COR-L47 (cell line): ENCODE results near the gene MDK.

Source experiments
- DNase-seq: peaks from one replicate; lab custom pipeline; 2025; lab: John Stamatoyannopoulos, UW

Gene MDK

DNA sequence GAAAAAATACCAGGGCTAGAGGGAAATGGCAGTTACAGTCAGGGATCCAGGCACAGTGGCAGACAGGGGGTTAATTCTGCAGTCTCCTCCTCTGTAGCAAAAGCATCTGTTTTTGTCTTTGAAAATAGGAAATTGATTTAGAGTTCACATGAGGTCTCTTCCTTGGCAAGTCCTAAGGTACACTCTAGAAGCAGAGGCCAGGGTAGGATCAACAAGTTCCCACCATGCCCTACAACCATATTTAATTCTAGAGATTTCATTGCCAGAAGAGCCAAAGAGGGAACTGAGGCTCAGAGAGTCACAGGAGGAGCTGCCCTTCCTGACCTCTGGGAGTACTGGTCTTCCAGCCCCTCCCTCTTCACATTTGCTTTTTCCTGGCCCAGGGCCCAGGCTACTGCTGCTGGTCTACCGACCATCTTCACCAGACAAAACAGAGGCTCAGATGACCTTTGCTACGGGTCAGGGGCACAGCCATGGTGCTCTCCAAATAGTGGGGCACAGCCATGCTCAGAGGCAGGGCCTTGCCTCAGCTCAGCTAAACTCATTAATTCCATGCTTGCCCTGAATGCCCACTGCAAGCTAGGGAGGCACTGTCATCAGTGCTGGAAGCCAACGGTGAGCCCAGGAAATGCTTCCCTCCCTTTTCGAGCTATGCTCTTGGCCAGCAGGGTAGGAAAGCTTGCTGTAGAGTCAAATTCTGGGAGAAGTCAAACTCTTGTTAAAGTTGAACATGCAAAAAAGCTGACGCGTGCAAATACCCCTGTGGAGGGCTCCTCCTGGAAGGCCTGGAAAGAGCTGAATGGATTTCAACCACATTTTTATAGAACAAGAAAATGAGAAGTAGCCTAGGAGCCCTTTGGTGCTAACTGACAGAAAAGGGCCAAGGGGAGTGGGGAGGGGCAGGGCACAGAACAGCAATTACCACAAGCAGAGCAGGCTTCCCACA is 21.8 kb downstream of the MDK start:
- no peak for DNase-seq

GRCh38 chr11:46404476-46405017 is 23.1 kb downstream of the MDK start:
- no peak for DNase-seq

DNA sequence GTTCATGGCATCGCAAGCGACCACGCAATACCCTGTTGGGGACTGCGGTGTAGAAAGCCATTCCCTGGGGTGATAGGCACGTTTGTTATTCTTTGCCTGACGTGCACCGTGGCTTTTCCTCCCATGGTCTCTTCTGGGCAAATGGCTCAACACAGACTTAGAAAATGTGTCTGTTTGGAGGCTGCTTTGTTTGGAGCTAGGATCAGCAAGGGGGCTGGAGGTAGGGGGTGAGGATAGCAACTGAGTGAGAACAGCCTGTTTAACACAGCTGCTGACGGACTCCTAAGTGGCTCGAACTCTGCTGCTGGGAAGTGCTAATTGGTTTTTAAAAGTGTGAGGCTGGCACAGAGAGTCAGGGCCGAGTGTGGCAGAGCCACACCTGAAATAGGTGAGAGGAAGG is 26.2 kb downstream of the MDK start:
- no peak for DNase-seq

DNA sequence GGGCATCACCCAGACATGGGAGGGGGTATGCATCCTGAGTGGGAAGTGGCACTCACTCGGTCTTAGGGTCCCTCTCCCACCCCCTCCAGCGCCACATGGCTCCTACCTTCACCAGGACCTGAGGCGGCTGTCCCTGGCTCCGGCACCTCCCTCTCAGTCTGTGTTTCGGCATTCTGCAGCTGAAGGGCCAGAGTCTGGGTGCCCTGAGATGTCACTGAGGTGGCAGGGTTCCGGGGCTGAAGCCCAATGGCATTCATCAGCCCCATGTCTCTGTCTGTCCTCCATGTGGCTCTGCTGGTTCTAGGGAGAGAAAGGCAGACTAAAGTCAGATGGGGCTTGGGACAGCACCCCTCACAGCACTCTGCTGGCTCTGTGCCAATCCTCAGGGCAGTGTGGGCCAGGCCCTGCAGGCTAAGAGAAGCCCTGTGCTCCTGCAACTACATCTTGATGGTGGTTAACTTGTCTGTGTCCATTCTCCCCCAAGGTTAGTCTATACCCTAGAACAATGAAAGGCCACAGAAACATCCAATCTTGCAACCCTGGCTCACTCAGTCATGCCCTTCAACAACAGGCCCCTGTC is 27.0 kb downstream of the MDK start:
- no peak for DNase-seq

DNA sequence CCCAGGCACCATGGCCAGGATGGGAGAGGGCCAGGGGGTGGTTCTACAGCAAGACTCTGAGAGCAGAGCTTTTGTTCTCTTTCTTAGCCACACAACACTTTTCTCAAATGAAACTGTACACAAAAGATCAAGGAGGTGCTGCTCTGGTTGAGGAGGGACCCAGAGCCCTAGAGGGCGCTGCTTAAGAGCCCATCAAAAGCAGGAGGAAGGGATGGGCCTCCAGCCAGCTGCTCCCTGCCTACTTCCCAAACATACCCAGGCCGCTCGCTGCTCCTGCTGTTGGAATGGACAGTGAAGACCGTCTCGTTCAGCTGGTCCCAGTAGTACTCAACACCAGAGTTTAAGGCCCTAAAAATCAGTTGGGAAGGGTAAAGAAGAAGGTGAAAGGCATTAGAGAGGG is 28.6 kb downstream of the MDK start:
- DNase-seq, result peak; percentile 41

DNA sequence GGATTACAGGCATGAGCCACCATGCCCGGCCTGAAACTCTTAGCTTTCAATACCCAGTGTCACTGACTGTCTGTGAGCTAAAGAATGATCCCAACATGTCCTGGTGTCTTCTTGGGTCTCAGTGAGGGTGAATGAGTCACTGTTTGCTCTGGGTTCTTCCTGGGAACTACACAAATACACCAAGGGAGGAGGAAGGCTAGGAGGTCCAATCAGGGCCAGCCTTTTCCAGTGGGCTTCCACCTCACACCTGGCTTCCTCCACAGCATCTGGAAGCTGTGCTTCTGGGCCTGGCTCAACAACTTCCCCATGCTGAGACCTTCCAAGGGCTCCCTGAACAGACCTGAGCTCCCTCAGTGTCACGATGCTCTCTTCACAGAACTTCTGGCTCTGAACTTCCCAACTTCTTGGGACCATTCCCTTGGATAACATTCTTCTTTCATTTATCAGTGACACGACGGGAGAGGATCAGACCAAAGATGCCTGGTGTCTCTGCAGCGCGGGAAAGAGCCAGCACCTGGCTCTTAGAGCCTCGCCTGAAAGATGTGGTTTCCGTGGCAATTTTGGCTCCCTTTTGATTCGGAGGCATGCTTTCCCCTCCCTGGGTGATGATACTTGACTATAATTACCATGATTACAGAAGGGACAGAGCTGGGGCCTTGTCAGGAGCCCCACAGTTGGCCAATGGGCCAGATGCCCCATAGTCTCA is 32.4 kb downstream of the MDK start:
- DNase-seq, result peak; percentile 76

DNA sequence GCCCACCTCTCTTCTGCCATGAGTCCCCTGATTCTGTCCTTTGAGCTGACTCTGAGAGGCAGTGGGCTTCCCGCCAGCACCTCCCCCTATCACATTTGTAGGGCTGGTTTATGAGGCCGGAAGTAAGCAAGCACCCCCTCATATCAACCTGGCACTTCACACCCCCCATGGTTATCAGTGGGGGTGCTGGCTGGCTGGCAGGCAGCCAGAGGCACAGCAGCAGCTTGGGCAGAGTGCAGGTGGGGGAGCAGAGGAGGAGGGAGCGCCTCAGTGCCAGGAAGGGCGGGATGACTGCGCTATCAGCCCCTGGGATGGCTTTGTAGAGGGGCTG is 33.0 kb downstream of the MDK start:
- DNase-seq, result peak; percentile 94

DNA sequence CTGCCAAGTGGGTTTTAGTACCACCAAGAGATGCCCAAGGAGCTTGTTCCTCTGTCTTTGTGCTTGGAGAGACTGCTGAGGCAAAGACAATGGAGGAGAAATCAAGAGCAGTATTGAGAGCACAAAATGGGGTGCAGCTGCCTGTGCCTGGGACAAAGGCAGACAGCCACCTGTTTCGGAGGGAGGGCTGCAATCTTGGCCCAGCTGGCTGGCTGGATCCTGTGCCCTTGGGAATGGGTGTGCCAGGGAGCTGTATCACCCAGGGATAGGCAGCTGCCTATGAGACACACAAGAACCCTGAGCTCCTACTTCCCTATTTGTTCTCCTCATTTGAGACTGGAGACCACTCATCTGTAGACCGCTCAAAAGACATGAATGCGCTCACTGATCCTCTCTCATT is 33.4 kb downstream of the MDK start:
- peak; percentile 85 for DNase-seq

DNA sequence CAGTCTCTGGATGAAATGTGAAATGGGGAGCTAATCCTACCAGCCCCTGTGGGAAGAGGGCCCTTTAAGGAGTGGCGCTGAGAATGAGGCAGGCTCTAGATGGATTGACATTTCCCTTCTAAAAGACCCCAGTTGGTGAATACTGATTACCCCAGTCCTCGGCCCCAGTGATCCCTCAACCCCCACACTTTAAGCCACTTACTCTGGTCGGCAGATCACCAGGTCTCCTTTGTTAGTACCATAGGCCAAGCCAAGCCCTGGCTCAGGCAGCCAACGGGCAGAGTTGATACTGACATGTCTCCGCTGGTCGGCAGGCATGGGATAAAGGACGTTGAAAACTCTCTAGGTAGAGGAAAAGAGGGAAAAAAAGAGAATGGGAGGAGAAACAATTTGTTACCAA is 36.2 kb downstream of the MDK start:
- DNase-seq, result no peak

DNA sequence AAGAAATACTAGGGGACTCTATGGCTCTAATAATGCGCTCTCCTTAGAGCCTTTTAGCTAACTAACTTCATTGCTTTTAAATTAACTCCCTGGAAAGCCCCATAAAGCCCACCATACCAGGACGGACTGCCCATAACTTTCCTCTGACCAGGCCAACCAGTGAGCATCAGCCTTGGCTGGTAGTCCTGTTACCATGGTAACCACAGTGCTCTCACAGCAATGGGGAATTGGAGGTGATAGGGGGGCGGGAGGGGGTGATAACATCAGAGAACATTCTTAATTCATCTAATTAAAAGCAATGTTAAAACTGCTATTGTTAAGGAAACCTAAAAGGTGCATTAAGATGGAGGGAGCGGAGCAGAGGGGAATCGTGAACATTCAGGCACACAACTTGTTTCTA is 37.3 kb downstream of the MDK start:
- DNase-seq, result no peak

DNA sequence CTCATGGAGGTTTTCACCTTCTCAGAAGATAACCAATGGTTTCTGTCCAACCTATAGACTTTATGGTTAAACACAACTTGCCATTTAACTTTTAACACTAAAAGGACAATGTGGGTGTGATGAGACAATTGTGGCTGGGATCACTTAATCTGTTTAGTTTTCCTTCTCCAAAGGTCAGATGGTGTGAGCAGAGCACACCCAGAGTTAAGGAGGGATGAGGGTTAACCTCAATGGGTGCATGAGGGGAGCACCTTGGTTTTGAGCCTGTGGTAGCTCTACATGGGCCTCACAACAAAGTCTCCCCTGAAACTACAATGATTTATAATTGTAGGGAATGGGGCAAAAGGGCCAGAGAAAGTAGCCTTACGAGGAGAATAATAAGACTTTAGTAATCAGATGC is 39.0 kb downstream of the MDK start:
- no peak for DNase-seq

DNA sequence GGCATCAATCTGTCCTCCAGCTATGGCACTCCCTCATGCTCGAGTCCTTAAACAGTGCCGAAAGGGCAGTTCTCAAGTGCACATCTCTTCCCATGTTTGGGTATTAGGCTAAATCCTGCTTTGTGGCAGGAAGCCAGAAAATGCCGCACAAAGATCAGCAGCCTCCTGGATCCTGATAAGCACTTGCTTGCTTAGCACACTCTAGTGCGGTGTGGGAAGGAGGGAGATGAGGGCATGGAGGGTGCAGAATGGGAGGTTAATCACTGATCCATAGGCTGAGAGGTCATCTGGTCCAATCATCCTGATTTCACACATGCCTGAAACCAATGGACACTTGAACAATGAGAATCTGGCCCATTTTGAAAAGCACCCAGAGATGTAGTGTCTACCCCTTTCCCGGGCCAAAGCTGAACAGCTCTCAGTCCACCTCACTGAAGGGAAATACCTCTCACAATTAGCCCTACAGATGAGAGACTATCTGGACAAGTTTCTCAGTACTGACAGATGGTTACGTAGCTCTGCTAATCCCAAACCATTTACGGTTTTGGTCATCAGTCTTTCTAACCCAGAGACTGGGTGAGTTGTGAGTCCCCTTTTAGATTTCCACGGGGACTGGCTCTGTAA is 39.9 kb downstream of the MDK start:
- DNase-seq, result no peak

DNA sequence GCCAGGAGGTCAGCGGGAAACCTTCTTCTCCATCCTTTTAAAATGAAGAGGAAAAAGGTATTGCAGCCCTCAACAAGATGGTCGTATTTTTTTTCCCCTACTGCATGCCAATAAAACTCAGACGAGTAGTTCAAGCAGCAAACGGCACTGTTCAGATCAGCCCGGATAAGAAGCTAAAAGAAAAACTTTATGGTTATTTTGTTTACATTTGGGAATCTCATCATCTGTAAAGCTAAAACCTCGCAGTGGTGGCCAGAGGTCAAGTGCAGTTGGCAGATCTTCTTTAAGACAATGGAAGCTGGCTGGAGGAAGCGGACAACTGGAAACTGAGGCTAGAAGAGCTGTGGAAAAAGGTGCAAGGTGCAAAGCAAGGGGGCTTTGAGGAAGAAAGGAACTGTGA is 41.1 kb downstream of the MDK start:
- no peak for DNase-seq

GRCh38 chr11:46426233-46426991 is 44.9 kb downstream of the MDK start:
- DNase-seq, result no peak

DNA sequence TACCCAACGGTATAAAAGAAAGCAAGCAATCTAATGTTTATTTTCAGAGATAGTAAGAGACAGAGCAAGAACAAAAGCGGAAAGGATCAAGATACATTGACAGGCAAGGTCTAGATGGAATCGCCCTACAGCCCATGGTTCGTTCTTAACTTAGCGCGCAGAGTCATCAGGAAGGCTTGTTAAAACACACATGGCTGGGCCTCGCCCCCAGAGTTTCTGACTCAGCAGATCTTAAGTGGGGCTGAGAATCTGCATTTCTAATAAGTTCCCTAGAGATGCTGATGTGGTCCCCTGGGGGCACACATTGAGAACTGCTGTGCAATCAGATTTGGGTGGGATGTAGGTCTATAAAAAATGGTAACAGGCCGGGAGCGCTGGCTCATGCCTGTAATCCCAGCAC is 45.9 kb downstream of the MDK start:
- no peak for DNase-seq

DNA sequence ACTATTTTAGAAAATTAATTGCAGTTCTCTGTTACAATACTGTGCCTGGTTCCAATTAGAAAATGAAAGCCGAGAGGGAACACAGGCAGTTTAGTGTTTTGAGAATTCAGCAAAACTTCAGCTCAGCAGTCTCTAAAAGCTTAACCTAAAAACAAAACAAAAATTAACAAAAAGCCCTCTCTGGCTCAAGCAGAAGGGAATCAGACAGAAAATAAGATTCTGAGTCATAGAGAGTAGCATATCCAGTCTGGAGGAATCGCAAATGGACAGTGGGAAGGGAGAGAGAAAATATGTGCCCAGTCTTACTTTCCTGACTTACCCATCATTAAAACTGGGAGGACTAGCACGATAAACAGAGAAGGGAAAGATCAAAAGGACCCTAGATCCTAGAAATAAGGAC is 48.2 kb downstream of the MDK start:
- DNase-seq, result no peak

- DNase-seq, result no peak
These were observed 49.7 kb downstream of the MDK start for GRCh38 chr11:46431211-46431610.
